HUES64 (cell line): Measurements from ENCODE around the gene SUMO2.
"Not testable (repeated sequence)": the region's sequence is repeated elsewhere in the genome, so short reads cannot be mapped to it uniquely, and the experiment has no call there.

Experiments
- H3K27ac ChIP-seq: 2 replicates; pipeline ENCODE4 v1.7.0; 2013; ENCODE audit warnings: low read depth, low read length, inconsistent platforms
- H3K27me3 ChIP-seq: 2 replicates; pipeline ENCODE4 v1.6.1; 2013; ENCODE audit warnings: mild to moderate bottlenecking, low read length; ENCODE audit not compliant: insufficient read depth
- H3K36me3 ChIP-seq: 2 replicates; pipeline ENCODE4 v1.6.1; 2013; ENCODE audit warnings: mild to moderate bottlenecking, low read length; ENCODE audit not compliant: insufficient read depth
- H3K4me1 ChIP-seq: 2 replicates; pipeline ENCODE4 v1.6.1; 2013; ENCODE audit warnings: mild to moderate bottlenecking, low read length, moderate library complexity; ENCODE audit not compliant: insufficient read depth
- H3K4me3 ChIP-seq: 2 replicates; pipeline ENCODE4 v1.5.1; 2013; ENCODE audit warnings: mild to moderate bottlenecking, low read length, moderate library complexity
- H3K9ac ChIP-seq: 2 replicates; pipeline ENCODE4 v1.6.1; 2013; ENCODE audit warnings: mild to moderate bottlenecking, low read depth, low read length
- H3K9me3 ChIP-seq: 2 replicates; pipeline ENCODE4 v1.6.1; 2013; ENCODE audit warnings: low read depth, low read length; ENCODE audit not compliant: insufficient read depth
- WGBS: fragments of 150-250, 120-280 bp; methylation state at CpG from one replicate; pipeline ENCODE4 v1.1.7; 2013; ENCODE audit warnings: missing lambda C conversion rate; 5-methylcytosine and 5-hydroxymethylcytosine counted together

SUMO2 gene

DNA sequence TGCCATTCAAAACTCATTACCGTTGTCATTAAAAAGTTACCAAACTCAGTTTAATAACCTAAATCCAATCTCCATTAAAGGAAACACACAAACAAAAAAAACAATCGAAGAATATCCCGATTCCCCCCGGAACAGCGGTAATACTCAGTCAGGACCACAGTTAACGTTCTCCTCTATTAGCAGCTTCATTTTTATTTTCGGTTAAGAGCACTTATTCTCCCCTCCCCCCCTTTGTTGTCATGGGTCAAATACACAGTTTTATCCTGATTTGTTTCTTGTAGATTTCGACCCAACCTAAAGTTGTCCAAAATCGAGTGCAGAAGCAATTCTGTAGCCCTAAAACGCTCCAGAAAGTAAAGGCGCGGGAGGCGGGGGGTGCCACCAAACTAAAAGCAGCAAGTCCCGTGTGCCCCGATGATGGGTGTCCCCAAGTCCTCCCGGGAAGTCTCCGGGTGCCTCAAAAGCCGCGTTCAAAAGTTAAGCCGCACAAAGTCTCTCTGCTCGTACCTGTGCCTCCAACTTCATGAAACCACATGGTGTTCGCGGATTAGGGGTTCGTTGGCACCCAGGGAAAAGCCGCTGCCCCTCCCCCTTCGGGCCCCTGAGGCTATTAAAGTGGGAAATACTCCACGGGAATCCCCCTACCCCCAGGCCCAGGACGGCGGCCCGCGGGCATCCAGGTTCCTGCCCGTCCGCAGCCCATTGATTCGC is 996 bp downstream of the SUMO2 start:
- WGBS, result under 1% methylated on average over 34 of the region's 34 CpGs
- Histone ChIP-seq H3K4me3 (peak overlapping the region; percentile 98), H3K9ac (peak overlapping the region; percentile 99), H3K27me3 (no peaks in the 10 kb centered on the region), H3K9me3 (no peaks in the 10 kb centered on the region), H3K27ac (peak overlapping the region; percentile 99), H3K4me1 (0 out of 2 replicates have a peak, but pooled peaks cover 8% of the 10 kb centered on the region), H3K36me3 (peaks cover 45% of the 10 kb centered on the region)

DNA sequence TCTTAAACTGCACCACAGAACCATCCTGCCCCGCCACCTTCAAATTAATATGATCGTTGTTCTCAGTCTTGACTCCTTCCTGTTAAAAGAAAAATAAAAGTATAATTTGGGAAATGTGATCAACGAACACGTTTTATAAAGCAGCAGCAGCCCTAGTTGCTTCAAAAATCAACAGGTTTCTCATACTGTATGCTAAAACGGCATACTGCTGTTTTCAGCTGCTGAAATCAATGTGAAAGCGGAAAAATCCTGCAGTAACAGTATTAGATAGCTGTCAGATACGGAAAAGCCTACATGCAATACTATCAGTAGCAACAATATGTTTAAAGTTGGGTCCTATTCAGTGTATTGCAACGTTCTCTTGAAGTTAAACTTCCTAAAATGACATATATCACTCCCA is 1.6 kb downstream of the SUMO2 start:
- no peaks in the 10 kb centered on the region for H3K27me3 ChIP-seq
- H3K36me3 ChIP-seq, result peaks cover 52% of the 10 kb centered on the region
- 0 out of 2 replicates have a peak, but pooled peaks cover 8% of the 10 kb centered on the region for H3K4me1 ChIP-seq
- H3K9ac ChIP-seq, result peak overlapping the region; percentile 99
- peak overlapping the region; percentile 98 for H3K4me3 ChIP-seq
- 23% methylated on average over 5 of the region's 8 CpGs for WGBS
- no peak overlapping the region for H3K27ac ChIP-seq
- no peaks in the 10 kb centered on the region for H3K9me3 ChIP-seq

DNA sequence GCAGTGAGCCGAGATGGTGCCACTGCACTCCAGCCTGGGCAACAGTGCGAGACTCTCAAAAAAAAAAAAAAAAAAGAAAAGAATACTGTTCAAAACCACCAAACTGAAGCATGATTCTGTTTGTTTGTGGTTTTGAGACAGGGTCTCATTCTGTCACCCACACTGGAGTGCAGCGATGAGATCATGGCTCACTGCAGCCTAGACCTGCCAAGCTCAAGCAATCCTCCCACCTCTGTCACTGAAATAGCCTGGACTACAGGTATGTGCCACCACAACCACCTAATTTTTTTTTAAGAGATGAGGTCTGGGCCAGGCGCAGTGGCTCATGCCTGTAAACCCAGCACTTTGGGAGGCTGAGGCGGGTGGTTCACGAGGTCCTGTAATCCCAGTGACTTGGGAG is 4.3 kb downstream of the SUMO2 start:
- WGBS, result 96% methylated on average over 5 of the region's 6 CpGs
- H3K27ac ChIP-seq, result no peak overlapping the region
- no peak overlapping the region for H3K4me3 ChIP-seq
- peaks cover 78% of the 10 kb centered on the region for H3K36me3 ChIP-seq
- H3K4me1 ChIP-seq, result 0 out of 2 replicates have a peak, but pooled peaks cover 8% of the 10 kb centered on the region
- H3K27me3 ChIP-seq, result no peaks in the 10 kb centered on the region
- H3K9ac ChIP-seq, result no peak overlapping the region
- no peaks in the 10 kb centered on the region for H3K9me3 ChIP-seq

- H3K27ac ChIP-seq, result no peak overlapping the region
- H3K4me3 ChIP-seq, result no peak overlapping the region
- no peak overlapping the region for H3K9ac ChIP-seq
- H3K9me3 ChIP-seq, result no peaks in the 10 kb centered on the region
- H3K36me3 ChIP-seq, result peaks cover 97% of the 10 kb centered on the region
- H3K27me3 ChIP-seq, result no peaks in the 10 kb centered on the region
- 0 out of 2 replicates have a peak, but pooled peaks cover 8% of the 10 kb centered on the region for H3K4me1 ChIP-seq
- 93% methylated on average over 5 of the region's 5 CpGs for WGBS
Observed at GRCh38 chr17:75176625-75177024, 6.1 kb downstream of the SUMO2 start.

DNA sequence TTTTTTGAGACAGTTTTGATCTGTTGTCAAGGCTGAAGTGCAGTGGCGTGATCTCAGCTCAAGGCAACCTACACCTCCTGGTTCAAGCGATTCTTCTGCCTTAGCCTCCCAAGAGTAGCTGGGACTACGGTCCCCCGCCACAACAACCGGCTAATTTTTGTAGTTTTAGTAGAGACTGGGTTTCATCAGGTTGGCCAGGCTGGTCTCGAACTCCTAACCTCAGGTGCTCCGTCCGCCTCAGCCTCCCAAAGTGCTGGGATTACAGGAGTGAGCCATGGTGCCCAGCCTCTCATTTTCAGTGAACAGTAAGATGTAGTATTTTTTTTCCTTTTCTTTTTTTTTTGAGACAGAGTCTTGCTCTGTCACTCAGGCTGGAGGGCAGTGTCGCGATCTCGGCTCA is 7.8 kb downstream of the SUMO2 start:
- Histone ChIP-seq H3K36me3 (peaks cover 99% of the 10 kb centered on the region), H3K27ac (no peak overlapping the region), H3K9ac (no peak overlapping the region), H3K9me3 (no peaks in the 10 kb centered on the region), H3K4me1 (no peaks in the 10 kb centered on the region), H3K4me3 (no peak overlapping the region), H3K27me3 (no peaks in the 10 kb centered on the region)
- 95% methylated on average over 11 of the region's 11 CpGs for WGBS

GRCh38 chr17:75173526-75173925 is 9.2 kb downstream of the SUMO2 start:
- no peaks in the 10 kb centered on the region for H3K4me1 ChIP-seq
- H3K36me3 ChIP-seq, result peaks cover 93% of the 10 kb centered on the region
- H3K9me3 ChIP-seq, result no peaks in the 10 kb centered on the region
- no peak overlapping the region for H3K4me3 ChIP-seq
- no peak overlapping the region for H3K27ac ChIP-seq
- WGBS, result 93% methylated on average over 4 of the region's 4 CpGs
- H3K27me3 ChIP-seq, result no peaks in the 10 kb centered on the region
- H3K9ac ChIP-seq, result no peak overlapping the region

GRCh38 chr17:75168998-75169397 is 13.8 kb downstream of the SUMO2 start:
- WGBS, result 94% methylated on average over 4 of the region's 4 CpGs
- Histone ChIP-seq H3K4me1 (no peaks in the 10 kb centered on the region), H3K4me3 (no peak overlapping the region), H3K36me3 (peaks cover 81% of the 10 kb centered on the region), H3K27ac (no peak overlapping the region), H3K9me3 (no peaks in the 10 kb centered on the region), H3K27me3 (no peaks in the 10 kb centered on the region), H3K9ac (no peak overlapping the region)

DNA sequence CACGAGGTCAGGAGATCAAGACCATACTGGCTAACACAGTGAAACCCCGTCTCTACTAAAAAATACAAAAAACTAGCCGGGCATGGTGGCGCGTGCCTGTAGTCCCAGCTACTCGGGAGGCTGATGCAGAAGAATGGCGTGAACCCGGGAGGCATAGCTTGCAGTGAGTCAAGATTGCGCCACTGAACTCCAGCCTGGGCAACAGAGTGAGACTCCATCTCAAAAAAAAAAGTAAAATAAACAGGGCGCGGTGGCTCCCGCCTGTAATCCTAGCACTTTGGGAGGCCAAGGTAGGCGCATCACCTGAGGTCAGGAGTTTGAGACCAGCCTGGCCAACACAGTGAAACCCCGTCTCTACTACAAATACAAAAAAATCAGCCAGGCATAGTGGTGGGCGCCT is 18.2 kb downstream of the SUMO2 start:
- not testable (repeated sequence) for H3K27me3 ChIP-seq, H3K4me1 ChIP-seq, H3K4me3 ChIP-seq, H3K27ac ChIP-seq, H3K9ac ChIP-seq, H3K9me3 ChIP-seq
- peaks cover 39% of the 10 kb centered on the region for H3K36me3 ChIP-seq
- 93% methylated on average over 15 of the region's 15 CpGs for WGBS

- H3K36me3 ChIP-seq, result peaks cover 27% of the 10 kb centered on the region
- 97% methylated on average over 5 of the region's 5 CpGs for WGBS
- H3K4me1 ChIP-seq, result no peaks in the 10 kb centered on the region
- H3K27me3 ChIP-seq, result no peaks in the 10 kb centered on the region
- no peak overlapping the region for H3K4me3 ChIP-seq
- H3K9ac ChIP-seq, result no peak overlapping the region
- no peak overlapping the region for H3K27ac ChIP-seq
- H3K9me3 ChIP-seq, result no peaks in the 10 kb centered on the region
Observed at GRCh38 chr17:75163074-75163473, 19.7 kb downstream of the SUMO2 start.

DNA sequence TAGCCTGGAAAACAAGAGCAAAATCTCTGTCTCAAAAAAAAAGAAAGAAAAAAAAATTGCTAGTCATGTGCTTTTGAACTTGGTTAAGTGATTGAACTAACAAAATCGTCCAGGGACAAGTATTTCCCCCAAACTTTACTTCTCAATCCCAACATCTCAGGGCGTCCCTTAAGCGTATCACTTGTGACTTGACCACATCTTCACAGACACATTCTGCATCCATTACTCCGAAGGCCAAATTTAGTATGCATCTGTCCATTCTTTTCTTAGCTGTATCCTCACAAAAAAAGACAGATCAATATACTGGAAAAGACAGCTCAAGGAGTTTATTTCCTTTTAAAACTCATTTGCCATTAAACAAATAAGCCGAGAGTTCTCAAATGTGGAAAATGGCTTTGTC is 22.5 kb downstream of the SUMO2 start:
- H3K27ac ChIP-seq, result no peak overlapping the region

DNA sequence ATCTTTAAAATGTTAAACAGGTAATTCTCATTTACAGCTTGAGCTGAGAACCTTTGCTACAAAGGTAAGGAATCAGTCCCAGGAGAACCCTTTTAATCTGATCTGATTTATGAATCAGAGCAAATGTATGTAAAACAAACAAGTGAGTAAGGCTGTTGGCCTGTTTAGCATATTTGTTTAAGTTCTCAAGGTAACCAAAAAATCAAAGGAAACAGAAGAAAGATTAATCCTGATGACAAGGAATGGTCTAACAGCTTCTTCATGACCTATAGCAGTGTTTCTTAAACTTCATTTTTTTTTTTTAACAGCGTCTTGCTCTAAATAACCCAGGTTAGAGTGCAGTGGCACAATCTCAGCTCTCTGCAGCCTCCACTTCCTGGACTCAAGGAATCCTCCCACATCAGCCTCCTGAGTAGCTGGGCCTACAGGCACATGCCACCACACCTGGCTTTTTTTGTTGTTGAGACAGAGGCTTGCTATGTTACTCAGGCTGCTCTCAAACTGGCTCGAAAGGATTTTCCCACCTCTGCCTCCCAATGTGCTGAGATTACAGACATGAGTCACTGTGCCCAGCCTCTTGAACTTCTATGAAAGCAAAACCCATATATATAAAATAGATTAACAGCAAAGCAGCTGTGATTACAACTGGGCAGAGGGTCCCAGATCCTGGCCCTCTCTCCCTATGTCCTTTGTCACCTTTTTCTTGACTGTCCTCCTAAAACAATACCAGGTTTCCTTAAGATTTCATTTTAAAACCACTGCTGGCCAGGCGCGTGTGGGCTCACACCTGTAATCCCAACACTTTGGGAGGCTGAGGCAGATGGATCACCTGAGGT is 23.3 kb downstream of the SUMO2 start:
- H3K9me3 ChIP-seq, result no peaks in the 10 kb centered on the region
- 91% methylated on average over 4 of the region's 4 CpGs for WGBS
- no peaks in the 10 kb centered on the region for H3K36me3 ChIP-seq
- no peak overlapping the region for H3K27ac ChIP-seq
- H3K4me3 ChIP-seq, result no peak overlapping the region
- H3K27me3 ChIP-seq, result no peaks in the 10 kb centered on the region
- H3K4me1 ChIP-seq, result peaks cover 10% of the 10 kb centered on the region; the same call in 1 of the 2 replicates
- no peak overlapping the region for H3K9ac ChIP-seq

More for the DNA sequence above, 22.5 kb downstream of the SUMO2 start:
- H3K9ac ChIP-seq, result no peak overlapping the region
- H3K9me3 ChIP-seq, result no peaks in the 10 kb centered on the region
- WGBS, result 94% methylated on average over 5 of the region's 5 CpGs
- H3K36me3 ChIP-seq, result peaks cover 4% of the 10 kb centered on the region
- no peak overlapping the region for H3K4me3 ChIP-seq
- no peaks in the 10 kb centered on the region for H3K27me3 ChIP-seq
- 0 out of 2 replicates have a peak, but pooled peaks cover 4% of the 10 kb centered on the region for H3K4me1 ChIP-seq
